ENCODE data around the gene PCBP3.

- TF ChIP-seq CTCF (IDR thresholded peaks at IDR 0.05) (no peak), SIN3A (IDR thresholded peaks at IDR 0.05; ENCODE audit: borderline replicate concordance, insufficient read depth, low read depth, low read length) (no peak), POLR2AphosphoS5 (IDR thresholded peaks at IDR 0.05; ENCODE audit: low read depth, low read length) (no peak), REST (IDR thresholded peaks at IDR 0.05; ENCODE audit: insufficient read depth in 1 of 2, low read depth in 2 of 2, low read length in 1 of 2) (no peak)
These were observed 337.2 kb downstream of the PCBP3 start for GRCh38 chr21:45980697-45981096.

Data from Panc1 (cell line).